ES-I3 (cell line): Measurements from ENCODE around the gene KCTD7.
"Not testable (repeated sequence)": the region's sequence is repeated elsewhere in the genome, so short reads cannot be mapped to it uniquely, and the experiment has no call there.

Experiments used
- H3K36me3 ChIP-seq: 2 replicates; pipeline ENCODE4 v1.6.1; 2013; ENCODE audit warnings: mild to moderate bottlenecking, low read length, control low read depth, moderate library complexity; ENCODE audit not compliant: insufficient read depth
- H3K4me1 ChIP-seq: 2 replicates; pipeline ENCODE4 v1.6.1; 2013; ENCODE audit warnings: mild to moderate bottlenecking, control low read depth, low read length; ENCODE audit not compliant: insufficient read depth
- H3K9ac ChIP-seq: 2 replicates; pipeline ENCODE4 v1.6.1; 2013; ENCODE audit warnings: low read depth, mild to moderate bottlenecking, low read length, moderate library complexity
- H3K9me3 ChIP-seq: 2 replicates; pipeline ENCODE4 v1.6.1; 2013; ENCODE audit warnings: mild to moderate bottlenecking, low read length, moderate library complexity; ENCODE audit not compliant: control insufficient read depth, insufficient read depth

KCTD7 gene

DNA sequence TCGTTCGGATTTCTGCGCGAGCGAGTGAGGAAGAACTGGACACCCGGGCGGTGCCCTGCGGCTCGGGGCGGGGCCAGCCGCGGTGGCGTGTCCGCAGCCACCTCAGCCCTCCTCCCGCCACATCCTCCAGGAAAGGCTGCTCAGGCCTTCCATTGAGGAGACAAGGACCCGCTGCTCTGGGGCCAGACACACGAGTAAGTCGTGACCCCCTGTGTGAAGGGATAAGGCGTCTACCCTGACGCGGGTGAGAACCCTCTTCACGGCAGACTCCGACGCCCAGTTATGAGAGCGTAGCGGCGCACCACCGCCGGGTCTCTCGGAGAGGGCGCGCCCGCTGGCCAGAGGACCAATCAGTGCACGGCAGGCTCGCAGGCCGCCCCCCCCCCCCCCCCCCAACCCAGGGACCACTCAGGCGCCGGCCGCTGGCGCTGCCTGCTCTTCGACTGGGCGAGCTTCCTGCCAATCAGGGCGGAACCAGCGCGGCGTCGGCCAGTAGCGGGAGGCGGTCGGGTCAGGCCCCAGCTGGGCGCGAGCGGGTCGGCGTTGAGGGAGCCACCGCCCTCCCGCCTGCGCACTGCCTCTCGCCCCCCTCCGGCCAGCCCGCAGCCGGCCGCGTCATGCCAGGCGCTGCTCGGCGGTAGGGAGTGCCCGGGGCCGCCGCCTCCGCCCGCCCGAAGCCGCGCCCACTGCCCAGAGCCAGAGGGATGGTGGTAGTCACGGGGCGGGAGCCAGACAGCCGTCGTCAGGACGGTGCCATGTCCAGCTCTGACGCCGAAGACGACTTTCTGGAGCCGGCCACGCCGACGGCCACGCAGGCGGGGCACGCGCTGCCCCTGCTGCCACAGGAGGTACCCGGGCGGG, at the start of gene KCTD7:
TSS of gene KCTD7 (plus strand) at position 521 of the 861 bp plus-strand sequence. CDS start at position 705, 184 bp downstream.
- H3K9ac ChIP-seq = peak within 1 kb of the TSS; percentile 74
- no peaks in the 10 kb centered on the region for H3K9me3 ChIP-seq
- no peaks in the 10 kb centered on the region; the same call in 1 of the 2 replicates for H3K4me1 ChIP-seq
- H3K36me3 ChIP-seq = no peaks in the 10 kb centered on the region

GRCh38 chr7:66580380-66580779, 48.3 kb upstream of the KCTD7 start:
- H3K36me3 ChIP-seq, H3K4me1 ChIP-seq, H3K9me3 ChIP-seq, H3K9ac ChIP-seq: not testable (repeated sequence)

DNA sequence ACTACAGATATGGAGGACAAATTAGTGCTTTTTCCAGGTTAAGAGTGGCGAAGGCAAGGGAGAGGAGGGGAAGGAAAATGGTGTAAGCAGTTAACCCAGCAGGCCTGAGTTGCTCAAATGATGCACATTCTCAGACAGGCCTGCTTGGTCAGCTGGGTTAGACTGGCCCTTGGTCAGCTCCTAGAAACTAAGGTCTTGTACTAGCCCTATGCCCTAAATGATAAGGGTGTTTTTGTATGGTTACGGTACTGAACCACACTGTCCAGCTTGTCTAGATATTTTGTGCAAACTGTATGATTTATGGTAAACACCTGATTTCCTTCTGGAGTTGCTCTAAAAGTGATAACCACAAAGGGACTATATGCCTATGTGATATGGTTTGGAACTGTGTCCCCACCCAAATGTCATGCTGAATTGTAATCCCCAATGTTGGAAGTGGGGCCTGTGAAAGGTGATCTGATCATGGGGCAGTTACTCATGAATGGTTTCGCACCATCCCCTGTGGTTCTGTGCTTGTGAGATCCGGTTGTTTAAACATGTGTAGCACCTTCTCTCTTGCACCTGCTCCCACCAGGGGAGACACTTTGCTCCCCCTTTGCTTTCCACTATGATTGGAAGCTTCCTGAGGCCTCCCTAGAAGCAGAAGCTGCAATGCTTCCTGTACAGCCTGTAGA, 45.7 kb upstream of the KCTD7 start:
- not testable (repeated sequence) for H3K9ac ChIP-seq, H3K4me1 ChIP-seq, H3K9me3 ChIP-seq

GRCh38 chr7:66583490-66584110, 45.1 kb upstream of the KCTD7 start:
- H3K36me3 ChIP-seq = peaks cover 4% of the 10 kb centered on the region; the same call in 1 of the 2 replicates

More for the DNA sequence above, 45.7 kb upstream of the KCTD7 start:
- H3K36me3 ChIP-seq = not testable (repeated sequence)

DNA sequence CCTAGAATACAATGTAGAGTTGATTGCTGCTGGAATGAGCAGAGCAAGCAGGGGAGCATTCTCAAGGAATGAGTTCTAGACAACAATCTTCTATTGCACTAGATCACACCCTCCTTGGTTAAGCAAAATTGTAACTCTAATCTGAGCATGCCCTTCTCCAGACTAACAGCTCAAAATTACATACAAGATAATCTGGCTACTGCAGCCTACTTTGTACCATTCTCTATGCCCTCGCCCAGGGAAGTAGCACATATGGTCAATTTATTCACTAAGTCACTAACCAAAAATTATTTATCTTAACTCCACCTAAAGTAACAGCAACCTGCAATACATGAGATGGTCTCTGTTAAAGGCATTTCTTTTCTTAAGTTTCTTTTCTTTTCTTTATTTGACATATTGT, 42.5 kb upstream of the KCTD7 start:
- Histone ChIP-seq H3K9ac (no peak overlapping the region), H3K36me3 (no peaks in the 10 kb centered on the region), H3K4me1 (peaks cover 3% of the 10 kb centered on the region; the same call in 1 of the 2 replicates)

More at GRCh38 chr7:66583490-66584110, 45.1 kb upstream of the KCTD7 start:
- no peak overlapping the region for H3K9ac ChIP-seq
- no peaks in the 10 kb centered on the region for H3K9me3 ChIP-seq
- H3K4me1 ChIP-seq = no peaks in the 10 kb centered on the region

GRCh38 chr7:66588226-66588625, 40.5 kb upstream of the KCTD7 start:
- not testable (repeated sequence) for H3K9me3 ChIP-seq, H3K9ac ChIP-seq, H3K36me3 ChIP-seq, H3K4me1 ChIP-seq

More for the DNA sequence above, 42.5 kb upstream of the KCTD7 start:
- no peaks in the 10 kb centered on the region for H3K9me3 ChIP-seq

GRCh38 chr7:66588856-66589570, 39.7 kb upstream of the KCTD7 start:
- not testable (repeated sequence) for H3K9me3 ChIP-seq, H3K4me1 ChIP-seq, H3K9ac ChIP-seq, H3K36me3 ChIP-seq

DNA sequence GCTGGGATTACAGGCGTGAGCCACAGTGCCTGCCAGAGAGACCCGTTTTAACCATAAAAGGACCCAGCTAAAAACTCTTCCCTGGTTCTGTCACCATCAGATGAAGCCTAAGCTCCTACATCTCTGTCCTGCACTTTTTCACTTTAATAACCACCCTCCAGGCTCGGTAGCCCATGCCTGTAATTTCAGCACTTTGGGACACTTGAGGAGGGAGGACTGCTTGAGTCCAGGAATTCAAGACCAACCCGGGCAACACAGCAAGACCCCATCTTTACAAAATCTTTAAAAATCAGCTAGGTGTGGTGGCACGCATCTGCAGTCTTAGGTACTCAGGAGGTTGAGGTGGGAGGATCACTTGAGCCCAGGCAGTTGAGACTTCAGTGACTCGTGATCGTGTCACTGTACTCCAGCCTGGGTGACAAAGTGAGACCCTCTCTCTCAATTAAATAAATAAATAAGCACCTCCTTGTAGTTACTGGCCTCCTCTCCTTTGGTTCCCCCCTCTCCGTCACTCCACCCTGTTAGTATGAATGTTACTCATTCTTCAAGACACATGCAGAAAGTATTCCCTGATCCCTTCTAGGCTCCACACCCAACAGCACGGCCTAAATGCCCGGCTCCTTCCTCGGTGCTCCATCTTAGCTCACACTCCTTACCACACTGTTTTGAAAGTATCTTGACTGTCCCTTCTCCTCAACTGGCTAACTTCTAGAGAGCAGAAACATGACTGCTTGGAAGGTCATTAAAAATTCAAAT, 38.2 kb upstream of the KCTD7 start:
- peak overlapping the region; percentile 91; the same call in 1 of the 2 replicates for H3K9ac ChIP-seq
- not testable (repeated sequence) for H3K36me3 ChIP-seq, H3K4me1 ChIP-seq, H3K9me3 ChIP-seq

- not testable (repeated sequence) for H3K4me1 ChIP-seq, H3K9me3 ChIP-seq, H3K36me3 ChIP-seq
- H3K9ac ChIP-seq = peak overlapping the region; percentile 91
These were observed 37.5 kb upstream of the KCTD7 start for GRCh38 chr7:66591058-66591798.

- Histone ChIP-seq H3K9ac (peak overlapping the region; percentile 91), H3K9me3 (peaks cover 7% of the 10 kb centered on the region), H3K4me1 (peaks cover 5% of the 10 kb centered on the region), H3K36me3 (no peaks in the 10 kb centered on the region)
These were observed 36.7 kb upstream of the KCTD7 start for GRCh38 chr7:66591799-66592596.

GRCh38 chr7:66592597-66593146, 36.0 kb upstream of the KCTD7 start:
- H3K4me1 ChIP-seq, H3K36me3 ChIP-seq, H3K9me3 ChIP-seq: not testable (repeated sequence)
- peak overlapping the region; percentile 91; the same call in 1 of the 2 replicates for H3K9ac ChIP-seq

DNA sequence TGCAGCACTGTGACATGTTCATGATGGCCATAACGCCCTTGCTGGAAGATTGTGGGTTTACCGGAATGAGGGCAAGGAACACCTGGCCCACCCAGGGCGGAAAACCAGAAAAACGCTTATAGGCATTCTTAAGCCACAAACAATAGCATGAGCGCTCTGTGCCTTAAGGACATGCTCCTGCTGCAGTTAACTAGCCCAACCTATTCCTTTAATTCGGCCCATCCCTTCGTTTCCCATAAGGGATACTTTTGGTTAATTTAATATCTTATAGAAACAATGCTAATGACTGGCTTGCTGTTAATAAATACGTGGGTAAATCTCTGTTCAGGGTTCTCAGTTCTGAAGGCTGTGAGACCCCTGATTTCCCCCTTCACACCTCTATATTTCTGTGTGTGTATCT, 34.6 kb upstream of the KCTD7 start:
- not testable (repeated sequence) for H3K9ac ChIP-seq, H3K4me1 ChIP-seq, H3K9me3 ChIP-seq, H3K36me3 ChIP-seq
